ENCODE data around the gene SLC8A3. TPM values are rescaled to one million over a fixed set of nuclear protein-coding genes. Genes with fewer than 3 reads are reported as not detected.

The SLC8A3 gene
- total RNA-seq, 1 donor from 2014 or later: 0.14 TPM

- intact Hi-C loops (cut with DNase I): loop anchor here (10.0 kb wide), 1 partner anchor 140 kb away; the partner anchor contains the start of gene SMOC1
- ATAC-seq (no peak), DNase-seq (ENCODE audit: missing footprints) (no peak)
These were observed 174.2 kb downstream of the SLC8A3 start for GRCh38 chr14:70014406-70015095.

GRCh38 chr14:70013271-70013873 lies 175.4 kb downstream of the SLC8A3 start:
- intact Hi-C loops (cut with DNase I): loop anchor here (10.0 kb wide), 1 partner anchor 139 kb away; the partner anchor contains the start of gene SMOC1
- ATAC-seq: no peak
- no peak for DNase-seq (ENCODE audit: missing footprints)

GRCh38 chr14:70011708-70012107 lies 177.0 kb downstream of the SLC8A3 start:
- intact Hi-C loops (cut with DNase I): loop anchor here (10.0 kb wide), 1 partner anchor 137 kb away; the partner anchor contains the start of gene SMOC1
- DNase-seq (ENCODE audit: missing footprints) (no peak), ATAC-seq (no peak)

- intact Hi-C loops (cut with DNase I): loop anchor here (10.0 kb wide), 1 partner anchor 136 kb away; the partner anchor contains the start of gene SMOC1
- ATAC-seq: no peak
- DNase-seq (ENCODE audit: missing footprints): no peak
These were observed 177.7 kb downstream of the SLC8A3 start for GRCh38 chr14:70011098-70011497.

- no peak for DNase-seq (ENCODE audit: missing footprints)
- intact Hi-C loops (cut with DNase I): loop anchor here (10.0 kb wide), 1 partner anchor 135 kb away; the partner anchor contains the start of gene SMOC1
- peak; percentile 84 for ATAC-seq
These were observed 178.8 kb downstream of the SLC8A3 start for GRCh38 chr14:70009961-70010360.

- DNase-seq (ENCODE audit: missing footprints) (no peak), ATAC-seq (no peak)
- intact Hi-C loops (cut with DNase I): no loop called here
These were observed 180.2 kb downstream of the SLC8A3 start for GRCh38 chr14:70008284-70009262.

GRCh38 chr14:70006699-70007098 lies 182.1 kb downstream of the SLC8A3 start:
- intact Hi-C loops (cut with DNase I): no loop called here
- no peak for ATAC-seq
- DNase-seq (ENCODE audit: missing footprints): no peak

- DNase-seq (ENCODE audit: missing footprints): no peak
- ATAC-seq: no peak
- intact Hi-C loops (cut with DNase I): no loop called here
These were observed 183.4 kb downstream of the SLC8A3 start for GRCh38 chr14:70005281-70005805.

GRCh38 chr14:70004791-70005190 lies 184.0 kb downstream of the SLC8A3 start:
- intact Hi-C loops (cut with DNase I): no loop called here
- no peak for DNase-seq (ENCODE audit: missing footprints)
- no peak for ATAC-seq

GRCh38 chr14:70002589-70003346 lies 186.0 kb downstream of the SLC8A3 start:
- no peak for DNase-seq (ENCODE audit: missing footprints)
- intact Hi-C loops (cut with DNase I): no loop called here
- no peak for ATAC-seq

- intact Hi-C loops (cut with DNase I): no loop called here
- no peak for DNase-seq (ENCODE audit: missing footprints)
These were observed 188.2 kb downstream of the SLC8A3 start for GRCh38 chr14:70000601-70001000.

GRCh38 chr14:69999261-69999674 lies 189.5 kb downstream of the SLC8A3 start:
- DNase-seq (ENCODE audit: missing footprints) (no peak), ATAC-seq (no peak)
- intact Hi-C loops (cut with DNase I): no loop called here

More at GRCh38 chr14:70000601-70001000, 188.2 kb downstream of the SLC8A3 start:
- no peak for ATAC-seq

- peak; percentile 48 for ATAC-seq
- intact Hi-C loops (cut with DNase I): no loop called here
- DNase-seq (ENCODE audit: missing footprints): no peak
These were observed 190.9 kb downstream of the SLC8A3 start for GRCh38 chr14:69997849-69998248.

GRCh38 chr14:69996216-69996615 lies 192.5 kb downstream of the SLC8A3 start:
- intact Hi-C loops (cut with DNase I): no loop called here
- ATAC-seq: no peak

More at GRCh38 chr14:69996216-69996615, 192.5 kb downstream of the SLC8A3 start:
- no peak for DNase-seq (ENCODE audit: missing footprints)
